ENCODE measurements around the gene TSPAN13. TPM values are rescaled to one million over a fixed set of nuclear protein-coding genes. Genes with fewer than 3 reads are reported as not detected.

TSPAN13 gene
- total and polyA plus RNA-seq, 2 of the 8 experiments (the other 6 are each of a cell fraction or from before 2014, with no cell fraction given) = 15.3 to 28.1 TPM

DNA sequence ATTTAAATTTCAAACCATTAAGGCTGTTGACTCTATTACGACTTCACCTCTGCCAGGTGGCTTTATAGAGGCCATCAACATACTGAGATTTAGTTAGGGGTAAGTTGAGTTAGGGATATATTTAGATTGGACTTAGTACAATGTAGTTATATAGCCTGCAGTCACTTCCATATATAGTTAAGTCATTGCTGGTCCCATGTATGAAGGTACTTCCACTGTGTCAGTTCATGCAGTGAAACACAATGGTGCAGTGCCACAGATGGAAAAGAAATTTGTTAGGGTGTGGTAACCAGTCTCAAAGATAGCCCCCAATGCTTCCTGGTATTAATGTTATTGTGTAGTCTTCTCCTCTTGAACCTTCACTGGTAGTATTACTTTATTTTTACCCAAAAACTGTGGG is 12.6 kb upstream of the TSPAN13 start (continued):
- TF ChIP-seq, protein P1, sequence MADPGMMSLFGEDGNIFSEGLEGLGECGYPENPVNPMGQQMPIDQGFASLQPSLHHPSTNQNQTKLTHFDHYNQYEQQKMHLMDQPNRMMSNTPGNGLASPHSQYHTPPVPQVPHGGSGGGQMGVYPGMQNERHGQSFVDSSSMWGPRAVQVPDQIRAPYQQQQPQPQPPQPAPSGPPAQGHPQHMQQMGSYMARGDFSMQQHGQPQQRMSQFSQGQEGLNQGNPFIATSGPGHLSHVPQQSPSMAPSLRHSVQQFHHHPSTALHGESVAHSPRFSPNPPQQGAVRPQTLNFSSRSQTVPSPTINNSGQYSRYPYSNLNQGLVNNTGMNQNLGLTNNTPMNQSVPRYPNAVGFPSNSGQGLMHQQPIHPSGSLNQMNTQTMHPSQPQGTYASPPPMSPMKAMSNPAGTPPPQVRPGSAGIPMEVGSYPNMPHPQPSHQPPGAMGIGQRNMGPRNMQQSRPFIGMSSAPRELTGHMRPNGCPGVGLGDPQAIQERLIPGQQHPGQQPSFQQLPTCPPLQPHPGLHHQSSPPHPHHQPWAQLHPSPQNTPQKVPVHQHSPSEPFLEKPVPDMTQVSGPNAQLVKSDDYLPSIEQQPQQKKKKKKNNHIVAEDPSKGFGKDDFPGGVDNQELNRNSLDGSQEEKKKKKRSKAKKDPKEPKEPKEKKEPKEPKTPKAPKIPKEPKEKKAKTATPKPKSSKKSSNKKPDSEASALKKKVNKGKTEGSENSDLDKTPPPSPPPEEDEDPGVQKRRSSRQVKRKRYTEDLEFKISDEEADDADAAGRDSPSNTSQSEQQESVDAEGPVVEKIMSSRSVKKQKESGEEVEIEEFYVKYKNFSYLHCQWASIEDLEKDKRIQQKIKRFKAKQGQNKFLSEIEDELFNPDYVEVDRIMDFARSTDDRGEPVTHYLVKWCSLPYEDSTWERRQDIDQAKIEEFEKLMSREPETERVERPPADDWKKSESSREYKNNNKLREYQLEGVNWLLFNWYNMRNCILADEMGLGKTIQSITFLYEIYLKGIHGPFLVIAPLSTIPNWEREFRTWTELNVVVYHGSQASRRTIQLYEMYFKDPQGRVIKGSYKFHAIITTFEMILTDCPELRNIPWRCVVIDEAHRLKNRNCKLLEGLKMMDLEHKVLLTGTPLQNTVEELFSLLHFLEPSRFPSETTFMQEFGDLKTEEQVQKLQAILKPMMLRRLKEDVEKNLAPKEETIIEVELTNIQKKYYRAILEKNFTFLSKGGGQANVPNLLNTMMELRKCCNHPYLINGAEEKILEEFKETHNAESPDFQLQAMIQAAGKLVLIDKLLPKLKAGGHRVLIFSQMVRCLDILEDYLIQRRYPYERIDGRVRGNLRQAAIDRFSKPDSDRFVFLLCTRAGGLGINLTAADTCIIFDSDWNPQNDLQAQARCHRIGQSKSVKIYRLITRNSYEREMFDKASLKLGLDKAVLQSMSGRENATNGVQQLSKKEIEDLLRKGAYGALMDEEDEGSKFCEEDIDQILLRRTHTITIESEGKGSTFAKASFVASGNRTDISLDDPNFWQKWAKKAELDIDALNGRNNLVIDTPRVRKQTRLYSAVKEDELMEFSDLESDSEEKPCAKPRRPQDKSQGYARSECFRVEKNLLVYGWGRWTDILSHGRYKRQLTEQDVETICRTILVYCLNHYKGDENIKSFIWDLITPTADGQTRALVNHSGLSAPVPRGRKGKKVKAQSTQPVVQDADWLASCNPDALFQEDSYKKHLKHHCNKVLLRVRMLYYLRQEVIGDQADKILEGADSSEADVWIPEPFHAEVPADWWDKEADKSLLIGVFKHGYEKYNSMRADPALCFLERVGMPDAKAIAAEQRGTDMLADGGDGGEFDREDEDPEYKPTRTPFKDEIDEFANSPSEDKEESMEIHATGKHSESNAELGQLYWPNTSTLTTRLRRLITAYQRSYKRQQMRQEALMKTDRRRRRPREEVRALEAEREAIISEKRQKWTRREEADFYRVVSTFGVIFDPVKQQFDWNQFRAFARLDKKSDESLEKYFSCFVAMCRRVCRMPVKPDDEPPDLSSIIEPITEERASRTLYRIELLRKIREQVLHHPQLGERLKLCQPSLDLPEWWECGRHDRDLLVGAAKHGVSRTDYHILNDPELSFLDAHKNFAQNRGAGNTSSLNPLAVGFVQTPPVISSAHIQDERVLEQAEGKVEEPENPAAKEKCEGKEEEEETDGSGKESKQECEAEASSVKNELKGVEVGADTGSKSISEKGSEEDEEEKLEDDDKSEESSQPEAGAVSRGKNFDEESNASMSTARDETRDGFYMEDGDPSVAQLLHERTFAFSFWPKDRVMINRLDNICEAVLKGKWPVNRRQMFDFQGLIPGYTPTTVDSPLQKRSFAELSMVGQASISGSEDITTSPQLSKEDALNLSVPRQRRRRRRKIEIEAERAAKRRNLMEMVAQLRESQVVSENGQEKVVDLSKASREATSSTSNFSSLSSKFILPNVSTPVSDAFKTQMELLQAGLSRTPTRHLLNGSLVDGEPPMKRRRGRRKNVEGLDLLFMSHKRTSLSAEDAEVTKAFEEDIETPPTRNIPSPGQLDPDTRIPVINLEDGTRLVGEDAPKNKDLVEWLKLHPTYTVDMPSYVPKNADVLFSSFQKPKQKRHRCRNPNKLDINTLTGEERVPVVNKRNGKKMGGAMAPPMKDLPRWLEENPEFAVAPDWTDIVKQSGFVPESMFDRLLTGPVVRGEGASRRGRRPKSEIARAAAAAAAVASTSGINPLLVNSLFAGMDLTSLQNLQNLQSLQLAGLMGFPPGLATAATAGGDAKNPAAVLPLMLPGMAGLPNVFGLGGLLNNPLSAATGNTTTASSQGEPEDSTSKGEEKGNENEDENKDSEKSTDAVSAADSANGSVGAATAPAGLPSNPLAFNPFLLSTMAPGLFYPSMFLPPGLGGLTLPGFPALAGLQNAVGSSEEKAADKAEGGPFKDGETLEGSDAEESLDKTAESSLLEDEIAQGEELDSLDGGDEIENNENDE (IDR thresholded peaks at IDR 0.05; ENCODE audit: insufficient replicate concordance, low read length) = no peak
